Stimulated activated CD4-positive, alpha-beta T cell treated with anti-CD3 and anti-CD28 coated beads, Interleukin-1b, Interleukin-23, amount 100 ng/mL, for 4 hours (primary cell): ENCODE measurements around the gene HMGCS1.
"Not testable (repeated sequence)": the region's sequence is repeated elsewhere in the genome, so short reads cannot be mapped to it uniquely, and the experiment has no call there.

Source experiments
- DNase-seq, 2 donors: peaks; one replicate each; pipeline ENCODE4 v3.0.0-alpha.2; 2020; ENCODE audit warnings: low read depth in 2 of 2

The HMGCS1 gene

GRCh38 chr5:43313035-43313853 is at the start of gene HMGCS1:
HMGCS1 (minus strand) TSS chr5:43313412; CDS start chr5:43298965, 14,447 bp downstream.
- DNase-seq: peak; percentile 96

- DNase-seq: no peak
Measured at GRCh38 chr5:43358726-43359125, 45.5 kb upstream of the HMGCS1 start.

DNA sequence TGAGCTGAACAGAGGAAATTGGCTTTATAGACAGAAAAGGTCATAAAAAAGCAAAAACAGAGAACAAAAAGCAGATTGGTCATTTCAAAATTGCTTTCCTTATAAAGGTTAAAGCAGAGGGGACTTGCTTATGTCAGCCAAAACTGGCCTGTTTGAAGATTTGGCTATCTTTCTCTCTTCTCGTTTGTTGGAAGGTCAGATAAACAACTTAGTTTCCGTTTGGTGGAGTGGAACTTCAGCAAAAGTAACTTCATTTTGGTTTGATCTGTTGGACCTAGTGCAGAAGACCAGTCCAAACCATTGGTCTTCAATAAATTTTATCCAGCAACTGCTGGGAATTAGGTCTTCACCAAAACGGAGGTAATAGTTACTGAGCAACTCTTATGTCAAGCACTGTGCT is 45.1 kb upstream of the HMGCS1 start:
- no peak for DNase-seq

- DNase-seq: no peak
Measured at GRCh38 chr5:43357878-43358281, 44.7 kb upstream of the HMGCS1 start.

- DNase-seq: no peak
Measured at GRCh38 chr5:43357067-43357466, 43.9 kb upstream of the HMGCS1 start.

GRCh38 chr5:43354774-43355173 is 41.6 kb upstream of the HMGCS1 start:
- DNase-seq: no peak

DNA sequence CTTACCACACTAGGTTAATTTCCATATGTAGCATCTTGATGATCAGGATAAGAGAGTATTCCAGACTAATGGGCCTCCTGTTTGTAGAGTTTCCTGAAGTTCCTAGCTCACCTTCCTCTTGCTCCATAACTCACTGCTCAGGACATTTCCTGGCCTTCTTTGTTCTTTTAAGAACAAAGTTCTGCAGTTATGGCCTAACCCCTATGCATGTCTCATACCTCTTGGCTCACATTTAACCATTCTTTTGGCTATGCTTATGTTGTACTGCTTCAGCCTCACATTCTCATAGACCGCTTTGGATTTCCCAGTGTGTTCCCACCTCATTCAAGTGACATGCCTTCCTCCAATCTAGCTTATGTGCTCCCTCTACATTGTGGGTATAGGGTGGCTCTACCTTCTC is 40.5 kb upstream of the HMGCS1 start:
- DNase-seq: no peak

DNA sequence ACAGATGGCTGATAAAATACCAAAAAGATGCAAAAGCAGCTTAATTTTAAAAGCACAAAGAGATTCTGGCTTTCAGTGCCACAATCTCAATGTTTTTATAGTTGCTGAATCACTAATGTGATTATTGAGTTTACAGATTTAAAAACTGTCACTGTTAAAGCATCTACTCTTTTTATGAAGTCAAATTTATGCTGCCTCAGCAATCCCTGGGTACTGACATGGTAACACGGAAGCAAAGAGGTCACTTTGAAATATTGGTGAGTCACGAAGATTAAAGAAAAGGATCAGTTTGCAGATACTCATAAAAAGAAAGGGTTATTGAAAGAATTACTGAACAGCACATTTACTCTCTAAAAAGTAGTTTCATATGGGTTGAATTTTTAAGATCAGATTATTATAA is 39.7 kb upstream of the HMGCS1 start:
- no peak for DNase-seq

DNA sequence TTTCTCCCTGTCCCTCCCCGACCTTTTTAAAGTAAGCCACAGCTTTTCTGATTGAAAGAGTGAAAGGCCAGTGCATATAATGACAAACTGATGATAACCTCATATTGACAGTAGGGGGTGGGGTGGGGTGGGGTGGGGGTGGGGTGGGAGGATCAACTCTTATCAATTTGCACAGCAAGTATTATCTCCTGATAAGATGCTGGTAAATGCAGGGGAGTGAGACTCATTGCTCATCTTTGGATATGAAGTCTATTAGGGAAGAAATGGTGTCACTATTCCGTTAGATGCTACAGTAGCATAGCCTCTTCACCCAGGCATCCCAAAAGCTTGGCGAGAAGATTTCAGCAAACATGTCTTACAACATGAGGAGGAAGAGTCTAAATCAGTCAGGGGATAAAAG is 38.9 kb upstream of the HMGCS1 start:
- DNase-seq: no peak

- no peak for DNase-seq
Measured at GRCh38 chr5:43348861-43349363, 35.7 kb upstream of the HMGCS1 start.

DNA sequence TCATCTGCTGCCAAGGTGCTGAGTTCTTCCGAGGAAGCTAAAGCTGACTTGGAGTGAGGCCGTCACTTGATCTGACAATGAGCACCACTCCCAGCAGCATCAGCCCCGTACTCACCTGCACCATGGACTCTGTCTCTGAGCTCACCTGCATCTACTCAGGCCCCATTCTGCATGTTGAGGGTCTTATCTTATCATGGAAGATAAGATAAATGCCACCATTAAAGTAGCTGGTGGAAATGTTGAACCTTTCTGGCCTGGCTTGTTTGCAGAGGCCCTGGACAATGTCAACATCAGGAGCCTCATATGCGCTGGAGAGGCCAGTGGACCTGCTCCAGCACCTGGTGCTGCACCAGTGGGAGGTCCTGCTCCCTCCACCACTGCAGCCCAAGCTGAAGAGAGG is 35.0 kb upstream of the HMGCS1 start:
- no peak for DNase-seq

DNA sequence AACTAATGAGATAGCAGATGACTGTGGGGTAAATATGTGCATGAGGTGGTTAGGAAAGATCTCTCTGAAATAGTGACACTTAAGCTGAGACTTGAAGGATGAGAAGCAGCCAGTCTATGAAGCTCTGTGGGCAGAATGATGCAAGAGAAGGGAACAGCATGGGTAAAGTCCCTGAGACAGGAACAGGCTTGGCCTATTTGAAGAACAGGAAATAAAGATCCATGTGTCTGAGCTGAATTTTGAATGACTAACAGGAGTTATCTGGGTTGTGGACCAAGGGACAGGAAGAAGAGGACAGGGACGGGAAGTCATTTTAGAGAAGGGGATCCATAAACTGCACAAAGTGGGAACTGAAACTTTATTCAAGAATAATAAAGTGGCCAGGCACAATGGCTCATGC is 25.6 kb upstream of the HMGCS1 start:
- no peak for DNase-seq

DNA sequence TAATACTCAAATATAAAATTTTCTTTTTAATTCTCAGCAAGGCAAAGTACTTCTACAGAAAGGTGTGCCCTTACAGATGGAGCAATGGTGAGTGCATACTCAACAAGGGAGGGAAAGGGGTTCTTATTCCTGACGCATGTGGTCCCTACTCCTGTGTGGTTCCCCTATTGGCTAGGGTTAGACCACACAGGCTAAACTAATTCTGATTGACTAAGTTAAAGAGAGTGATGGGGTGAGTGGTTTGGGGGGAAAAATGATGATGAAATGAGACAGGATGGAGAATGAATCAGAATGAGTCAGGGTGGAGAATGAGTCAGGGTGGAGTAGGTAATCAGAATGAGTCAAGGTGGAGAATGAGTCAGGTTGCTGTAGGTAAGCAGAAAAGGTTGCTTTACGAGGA is 22.9 kb upstream of the HMGCS1 start:
- DNase-seq: no peak

DNA sequence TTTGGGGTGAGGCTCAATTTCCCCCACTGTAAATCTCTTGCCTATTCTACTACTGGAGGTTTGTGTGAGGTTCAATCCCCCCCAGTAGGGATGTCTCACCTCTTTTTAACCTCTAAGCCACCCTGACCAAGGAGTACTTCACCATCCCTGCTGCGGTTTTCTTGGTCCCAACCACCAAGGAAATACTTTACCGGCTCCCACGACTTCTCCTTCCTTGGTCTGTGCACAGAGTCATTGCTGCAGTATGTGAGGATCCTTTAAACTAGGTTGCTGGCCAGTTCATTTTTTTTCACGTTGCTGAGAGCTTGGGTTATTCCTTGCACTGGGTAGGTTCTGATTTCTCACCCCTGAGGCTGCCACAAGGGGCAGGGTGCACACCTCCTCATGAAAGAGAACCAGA is 22.5 kb upstream of the HMGCS1 start:
- DNase-seq: no peak

GRCh38 chr5:43332401-43332800 is 19.2 kb upstream of the HMGCS1 start:
- DNase-seq: no peak

GRCh38 chr5:43325624-43326023 is 12.4 kb upstream of the HMGCS1 start:
- DNase-seq: not testable (repeated sequence)

GRCh38 chr5:43323488-43323887 is 10.3 kb upstream of the HMGCS1 start:
- not testable (repeated sequence) for DNase-seq

GRCh38 chr5:43320846-43321245 is 7.6 kb upstream of the HMGCS1 start:
- DNase-seq: no peak

- no peak for DNase-seq
Measured at GRCh38 chr5:43316421-43316820, 3.2 kb upstream of the HMGCS1 start.

DNA sequence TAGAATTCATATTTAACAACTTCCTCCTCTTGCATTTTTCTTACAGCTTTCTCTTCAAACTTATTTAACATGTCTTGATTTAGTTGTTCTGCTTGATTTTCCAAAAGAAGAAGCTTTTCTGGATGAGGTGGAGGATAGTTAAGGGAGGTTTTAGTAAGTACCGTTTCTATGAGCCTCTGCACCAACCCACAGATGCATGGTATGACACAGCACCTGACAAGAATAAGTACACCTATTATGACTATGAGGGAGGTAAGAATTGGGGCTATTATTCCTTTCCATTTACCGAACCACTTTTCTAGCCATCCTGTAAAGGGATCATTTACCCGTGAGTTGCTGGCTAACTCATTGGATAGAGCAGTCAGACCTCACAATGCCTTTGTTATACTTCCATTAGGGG is 2.5 kb upstream of the HMGCS1 start:
- no peak for DNase-seq

- DNase-seq: no peak
Measured at GRCh38 chr5:43315263-43315662, 2.1 kb upstream of the HMGCS1 start.

GRCh38 chr5:43314724-43315123 is 1.5 kb upstream of the HMGCS1 start:
- DNase-seq: no peak

GRCh38 chr5:43313854-43314457 is 744 bp upstream of the HMGCS1 start:
- no peak for DNase-seq
